DND-41 (cell line): ENCODE measurements around the gene TCF4.

Experiments used
- ATAC-seq: fragments of 200-7000 bp; cut with Tn5 transposase; 3 replicates; pipeline ENCODE4 v1.9.1; 2021; ENCODE audit warnings: low read depth; ENCODE audit not compliant: insufficient read depth
- DNase-seq: peaks from one replicate; pipeline ENCODE4 v3.0.0-alpha.2; 2020
- H2AFZ ChIP-seq: 2 replicates; pipeline ENCODE4 v1.6.0; 2012; ENCODE audit warnings: low read depth, low read length
- H3K27ac ChIP-seq: 2 replicates; pipeline ENCODE4 v1.5.1; 2012; ENCODE audit warnings: low read length, inconsistent platforms
- H3K27me3 ChIP-seq: fragments of 200-600 bp; sonication (generic); 2 replicates; pipeline ENCODE4 v1.6.0; 2012; ENCODE audit warnings: low read length, mild to moderate bottlenecking, inconsistent platforms; ENCODE audit not compliant: insufficient read depth, poor library complexity
- H3K36me3 ChIP-seq: 2 replicates; pipeline ENCODE4 v1.5.1; 2012; ENCODE audit warnings: low read length, inconsistent platforms; ENCODE audit not compliant: insufficient read depth
- H3K4me1 ChIP-seq: 2 replicates; pipeline ENCODE4 v1.5.1; 2012; ENCODE audit warnings: mild to moderate bottlenecking, low read length; ENCODE audit not compliant: insufficient read depth
- H3K4me2 ChIP-seq: 2 replicates; pipeline ENCODE4 v1.6.0; 2012; ENCODE audit warnings: mild to moderate bottlenecking, moderate library complexity, low read length, inconsistent platforms; ENCODE audit not compliant: insufficient read depth
- H3K4me3 ChIP-seq, 2 experiments: fragments of 200-600 bp in 1 of 2; shearing (Covaris generic) in 1 of 2; 2 replicates each; pipeline ENCODE4 v1.5.1; 2012 to 2016; ENCODE audit warnings: inconsistent platforms in 2 of 2, low read length in 2 of 2, mild to moderate bottlenecking in 2 of 2, low read depth in 1 of 2, moderate library complexity in 1 of 2
- H3K79me2 ChIP-seq: 2 replicates; pipeline ENCODE4 v1.6.0; 2012; ENCODE audit warnings: low read length, inconsistent platforms; ENCODE audit not compliant: insufficient read depth
- H3K9ac ChIP-seq: 2 replicates; pipeline ENCODE4 v1.6.0; 2012; ENCODE audit warnings: low read depth, mild to moderate bottlenecking, inconsistent platforms, low read length, moderate library complexity
- H3K9me3 ChIP-seq: 2 replicates; pipeline ENCODE4 v1.5.1; 2012; ENCODE audit warnings: low read length, moderate library complexity, mild to moderate bottlenecking, inconsistent platforms; ENCODE audit not compliant: insufficient read depth, severe bottlenecking
- H4K20me1 ChIP-seq: 2 replicates; pipeline ENCODE4 v1.6.0; 2012; ENCODE audit warnings: low read length; ENCODE audit not compliant: insufficient read depth
- EZH2 ChIP-seq: IDR thresholded peaks from 3 replicates; pipeline ENCODE4 v1.6.1; 2012; ENCODE audit warnings: borderline replicate concordance, low read depth, mild to moderate bottlenecking, moderate library complexity, low read length, inconsistent platforms; ENCODE audit not compliant: severe bottlenecking
- TF ChIP-seq, protein P1 (sequence below): IDR thresholded peaks from 2 replicates; pipeline ENCODE4 v1.5.1; 2012; ENCODE audit warnings: borderline replicate concordance, low read length, moderate library complexity, mild to moderate bottlenecking; ENCODE audit not compliant: poor library complexity, severe bottlenecking; ENCODE audit errors: extremely low read depth

TCF4 gene

GRCh38 chr18:55406451-55406991 lies 181.5 kb downstream of the TCF4 start:
- Histone ChIP-seq H3K4me3 (no peak overlapping the region), H3K9ac (no peak overlapping the region), H4K20me1 (no peaks in the 10 kb centered on the region), H3K36me3 (no peaks in the 10 kb centered on the region), H3K79me2 (no peaks in the 10 kb centered on the region), H3K9me3 (no peaks in the 10 kb centered on the region), H3K27ac (no peak overlapping the region), H3K4me2 (no peak overlapping the region), H3K27me3 (no peaks in the 10 kb centered on the region), H3K4me1 (no peaks in the 10 kb centered on the region), H2AFZ (no peak overlapping the region)
- ATAC-seq = no peak
- TF ChIP-seq, protein P1, sequence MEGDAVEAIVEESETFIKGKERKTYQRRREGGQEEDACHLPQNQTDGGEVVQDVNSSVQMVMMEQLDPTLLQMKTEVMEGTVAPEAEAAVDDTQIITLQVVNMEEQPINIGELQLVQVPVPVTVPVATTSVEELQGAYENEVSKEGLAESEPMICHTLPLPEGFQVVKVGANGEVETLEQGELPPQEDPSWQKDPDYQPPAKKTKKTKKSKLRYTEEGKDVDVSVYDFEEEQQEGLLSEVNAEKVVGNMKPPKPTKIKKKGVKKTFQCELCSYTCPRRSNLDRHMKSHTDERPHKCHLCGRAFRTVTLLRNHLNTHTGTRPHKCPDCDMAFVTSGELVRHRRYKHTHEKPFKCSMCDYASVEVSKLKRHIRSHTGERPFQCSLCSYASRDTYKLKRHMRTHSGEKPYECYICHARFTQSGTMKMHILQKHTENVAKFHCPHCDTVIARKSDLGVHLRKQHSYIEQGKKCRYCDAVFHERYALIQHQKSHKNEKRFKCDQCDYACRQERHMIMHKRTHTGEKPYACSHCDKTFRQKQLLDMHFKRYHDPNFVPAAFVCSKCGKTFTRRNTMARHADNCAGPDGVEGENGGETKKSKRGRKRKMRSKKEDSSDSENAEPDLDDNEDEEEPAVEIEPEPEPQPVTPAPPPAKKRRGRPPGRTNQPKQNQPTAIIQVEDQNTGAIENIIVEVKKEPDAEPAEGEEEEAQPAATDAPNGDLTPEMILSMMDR = no peak
- no peak for TF ChIP-seq EZH2
- DNase-seq = no peak

- Histone ChIP-seq H4K20me1 (no peaks in the 10 kb centered on the region), H3K9ac (no peak overlapping the region), H3K79me2 (no peaks in the 10 kb centered on the region), H3K4me3 (no peak overlapping the region), H3K27ac (no peak overlapping the region), H3K27me3 (no peaks in the 10 kb centered on the region), H3K9me3 (no peaks in the 10 kb centered on the region), H2AFZ (no peak overlapping the region), H3K4me1 (no peaks in the 10 kb centered on the region), H3K36me3 (no peaks in the 10 kb centered on the region), H3K4me2 (no peak overlapping the region)
- TF ChIP-seq, protein P1 = no peak
- TF ChIP-seq EZH2 = no peak
- ATAC-seq (no peak), DNase-seq (no peak)
These were observed 182.0 kb downstream of the TCF4 start for GRCh38 chr18:55405893-55406406.

GRCh38 chr18:55405475-55405874 lies 182.5 kb downstream of the TCF4 start:
- no peak overlapping the region for H3K4me2 ChIP-seq
- H3K27ac ChIP-seq = no peak overlapping the region

More at GRCh38 chr18:55405475-55405874, 182.5 kb downstream of the TCF4 start:
- no peak overlapping the region for H3K4me3 ChIP-seq
- DNase-seq (no peak), ATAC-seq (no peak)
- no peaks in the 10 kb centered on the region for H3K4me1 ChIP-seq
- H3K9ac ChIP-seq = no peak overlapping the region
- no peak for TF ChIP-seq EZH2
- TF ChIP-seq, protein P1 = no peak
- no peaks in the 10 kb centered on the region for H3K79me2 ChIP-seq
- no peaks in the 10 kb centered on the region for H4K20me1 ChIP-seq
- no peaks in the 10 kb centered on the region for H3K27me3 ChIP-seq
- H2AFZ ChIP-seq = no peak overlapping the region
- H3K36me3 ChIP-seq = no peaks in the 10 kb centered on the region
- no peaks in the 10 kb centered on the region for H3K9me3 ChIP-seq
